OCI-LY1 (cell line): ENCODE results near the gene CMIP.

ENCODE experiments used
- H2AFZ ChIP-seq: fragments of 200-600 bp; sonication (generic), shearing (Covaris generic); 2 replicates; pipeline ENCODE4 v1.6.0; 2014; ENCODE audit warnings: antibody characterized with exemption, mild to moderate bottlenecking, low read length
- H3F3A ChIP-seq: fragments of 200-600 bp; sonication (generic), shearing (Covaris generic); 2 replicates; pipeline ENCODE4 v1.6.0; 2014; ENCODE audit warnings: mild to moderate bottlenecking, antibody characterized with exemption, low read length, moderate library complexity; ENCODE audit not compliant: insufficient read depth
- H3K27ac ChIP-seq: fragments of 200-600 bp; sonication (generic); 2 replicates; pipeline ENCODE4 v1.5.1; 2014; ENCODE audit warnings: low read length, mixed run types, mild to moderate bottlenecking, low read depth; ENCODE audit not compliant: poor library complexity, severe bottlenecking
- H3K27me3 ChIP-seq: fragments of 200-600 bp; sonication (generic); 2 replicates; pipeline ENCODE4 v1.6.0; 2014; ENCODE audit warnings: antibody characterized with exemption, mild to moderate bottlenecking, low read length, moderate library complexity; ENCODE audit not compliant: insufficient read depth
- H3K36me3 ChIP-seq: fragments of 200-600 bp; sonication (generic); 2 replicates; pipeline ENCODE4 v1.6.1; 2014; ENCODE audit warnings: mild to moderate bottlenecking, antibody characterized with exemption, low read length, moderate library complexity, mixed read lengths; ENCODE audit not compliant: insufficient read depth
- H3K4me1 ChIP-seq: fragments of 200-600 bp; sonication (generic); 2 replicates; pipeline ENCODE4 v1.5.1; 2014; ENCODE audit warnings: mild to moderate bottlenecking, low read length, moderate library complexity; ENCODE audit not compliant: insufficient read depth, severe bottlenecking
- H3K4me2 ChIP-seq: fragments of 200-600 bp; sonication (generic), shearing (Covaris generic); 2 replicates; pipeline ENCODE4 v1.6.1; 2014; ENCODE audit warnings: low read length
- H3K4me3 ChIP-seq: fragments of 200-600 bp; sonication (generic); 2 replicates; pipeline ENCODE4 v1.5.1; 2014; ENCODE audit warnings: low read length, low read depth, mild to moderate bottlenecking, mixed read lengths; ENCODE audit not compliant: poor library complexity, severe bottlenecking
- H3K79me2 ChIP-seq: fragments of 200-600 bp; shearing (Covaris generic); 2 replicates; pipeline ENCODE4 v1.6.1; 2016; ENCODE audit warnings: mixed run types, low read length, mixed read lengths; ENCODE audit not compliant: insufficient read depth
- H3K9ac ChIP-seq: fragments of 200-600 bp; sonication (generic), shearing (Covaris generic); 2 replicates; pipeline ENCODE4 v1.6.1; 2014; ENCODE audit warnings: mild to moderate bottlenecking, low read length, mixed read lengths
- H3K9me2 ChIP-seq: fragments of 200-600 bp; sonication (generic), shearing (Covaris generic); 2 replicates; pipeline ENCODE4 v1.6.1; 2014; ENCODE audit warnings: low read depth, mild to moderate bottlenecking, low read length, mixed read lengths
- H3K9me3 ChIP-seq: fragments of 200-600 bp; shearing (Covaris generic); 2 replicates; pipeline ENCODE4 v1.6.1; 2014; ENCODE audit warnings: low read length, mixed read lengths
- H4K20me1 ChIP-seq: fragments of 200-600 bp; sonication (generic), shearing (Covaris generic); 2 replicates; pipeline ENCODE4 v1.6.0; 2016; ENCODE audit warnings: mild to moderate bottlenecking, low read length; ENCODE audit not compliant: insufficient read depth
- EZH2 ChIP-seq: fragments of 200-600 bp; sonication (generic), shearing (Covaris generic); IDR thresholded peaks from 2 replicates; pipeline ENCODE4 v1.8.0; 2017; ENCODE audit warnings: borderline replicate concordance, mixed run types, mild to moderate bottlenecking, antibody characterized with exemption, low read length, moderate library complexity, mixed read lengths
- TF ChIP-seq, protein P1 (sequence below): fragments of 200-600 bp; sonication (generic), shearing (Covaris generic); IDR thresholded peaks from 2 replicates; pipeline ENCODE4 v1.5.1; 2017; ENCODE audit warnings: mild to moderate bottlenecking, antibody characterized with exemption, low read length, moderate library complexity, mixed read lengths

The CMIP gene

DNA sequence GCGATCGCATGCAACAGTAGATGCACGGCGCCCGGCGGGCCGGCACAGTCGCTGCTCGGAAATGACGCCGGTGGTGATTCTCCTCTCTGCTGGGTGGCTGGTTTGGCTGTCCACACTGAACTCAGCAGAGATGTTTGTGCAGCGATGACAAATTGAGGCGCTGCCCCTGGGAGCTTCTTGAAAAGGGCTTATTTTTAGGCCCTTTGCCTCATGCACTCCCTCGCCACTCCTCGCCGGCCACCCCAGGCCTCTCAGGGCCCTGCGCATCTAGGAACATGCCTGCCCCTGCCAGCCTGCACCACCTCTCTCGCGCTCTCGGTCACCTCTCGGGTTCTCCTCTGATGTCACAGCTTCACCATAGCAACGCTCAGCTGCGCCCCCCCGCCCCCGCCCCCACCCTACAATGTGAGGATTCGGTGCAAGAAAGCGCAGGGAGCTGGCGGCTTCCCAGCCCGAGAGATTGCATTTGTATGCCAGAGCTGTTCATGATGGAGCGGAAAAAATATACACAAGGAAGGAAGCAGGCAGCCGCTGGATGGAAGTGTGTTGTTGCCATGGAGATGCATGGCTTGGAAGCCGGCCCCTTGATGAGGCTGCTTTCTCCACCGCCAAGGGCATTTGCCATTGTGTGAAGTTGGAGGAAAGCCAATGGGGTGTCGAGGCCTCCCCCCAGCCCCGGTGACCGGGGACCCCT is 253.2 kb downstream of the CMIP start:
- no peak overlapping the region for H3K4me3 ChIP-seq
- H4K20me1 ChIP-seq, result no peaks in the 10 kb centered on the region
- TF ChIP-seq EZH2, result no peak
- TF ChIP-seq, protein P1, sequence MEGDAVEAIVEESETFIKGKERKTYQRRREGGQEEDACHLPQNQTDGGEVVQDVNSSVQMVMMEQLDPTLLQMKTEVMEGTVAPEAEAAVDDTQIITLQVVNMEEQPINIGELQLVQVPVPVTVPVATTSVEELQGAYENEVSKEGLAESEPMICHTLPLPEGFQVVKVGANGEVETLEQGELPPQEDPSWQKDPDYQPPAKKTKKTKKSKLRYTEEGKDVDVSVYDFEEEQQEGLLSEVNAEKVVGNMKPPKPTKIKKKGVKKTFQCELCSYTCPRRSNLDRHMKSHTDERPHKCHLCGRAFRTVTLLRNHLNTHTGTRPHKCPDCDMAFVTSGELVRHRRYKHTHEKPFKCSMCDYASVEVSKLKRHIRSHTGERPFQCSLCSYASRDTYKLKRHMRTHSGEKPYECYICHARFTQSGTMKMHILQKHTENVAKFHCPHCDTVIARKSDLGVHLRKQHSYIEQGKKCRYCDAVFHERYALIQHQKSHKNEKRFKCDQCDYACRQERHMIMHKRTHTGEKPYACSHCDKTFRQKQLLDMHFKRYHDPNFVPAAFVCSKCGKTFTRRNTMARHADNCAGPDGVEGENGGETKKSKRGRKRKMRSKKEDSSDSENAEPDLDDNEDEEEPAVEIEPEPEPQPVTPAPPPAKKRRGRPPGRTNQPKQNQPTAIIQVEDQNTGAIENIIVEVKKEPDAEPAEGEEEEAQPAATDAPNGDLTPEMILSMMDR, result no peak
- peaks cover 61% of the 10 kb centered on the region; the same call in 1 of the 2 replicates for H3K36me3 ChIP-seq
- no peak overlapping the region for H3K27ac ChIP-seq
- H3F3A ChIP-seq, result no peaks in the 10 kb centered on the region
- no peak overlapping the region for H2AFZ ChIP-seq
- no peaks in the 10 kb centered on the region for H3K9me2 ChIP-seq
- H3K9ac ChIP-seq, result no peak overlapping the region
- no peak overlapping the region for H3K4me2 ChIP-seq
- H3K9me3 ChIP-seq, result no peaks in the 10 kb centered on the region
- H3K79me2 ChIP-seq, result no peaks in the 10 kb centered on the region
- no peaks in the 10 kb centered on the region for H3K27me3 ChIP-seq
- peaks cover 46% of the 10 kb centered on the region for H3K4me1 ChIP-seq

DNA sequence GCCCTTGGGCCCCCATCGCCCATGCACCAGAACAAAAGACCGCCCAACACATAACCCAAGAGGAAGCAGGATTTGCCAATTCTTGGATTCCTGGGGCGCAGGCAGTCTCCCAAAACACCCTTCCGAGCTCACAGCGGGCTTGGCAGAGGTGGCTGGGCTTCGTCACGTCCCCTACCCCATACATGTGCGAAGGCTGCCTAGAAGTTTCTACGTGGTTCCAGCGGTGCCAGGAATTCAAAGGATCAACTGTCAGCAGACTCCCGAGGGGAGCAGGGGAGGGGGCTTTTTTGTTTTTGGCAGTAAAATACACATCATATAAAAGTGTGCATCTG is 253.7 kb downstream of the CMIP start:
- no peaks in the 10 kb centered on the region for H3K79me2 ChIP-seq
- no peaks in the 10 kb centered on the region for H4K20me1 ChIP-seq
- H3F3A ChIP-seq, result no peaks in the 10 kb centered on the region
- TF ChIP-seq, protein P1, result no peak
- TF ChIP-seq EZH2, result no peak
- no peaks in the 10 kb centered on the region for H3K9me2 ChIP-seq
- H3K9me3 ChIP-seq, result no peaks in the 10 kb centered on the region
- H3K27me3 ChIP-seq, result no peaks in the 10 kb centered on the region
- H3K4me2 ChIP-seq, result no peak overlapping the region
- H3K36me3 ChIP-seq, result peaks cover 61% of the 10 kb centered on the region; the same call in 1 of the 2 replicates
- no peak overlapping the region for H3K4me3 ChIP-seq
- no peak overlapping the region for H3K9ac ChIP-seq
- H3K27ac ChIP-seq, result no peak overlapping the region
- H3K4me1 ChIP-seq, result peaks cover 41% of the 10 kb centered on the region
- no peak overlapping the region for H2AFZ ChIP-seq

DNA sequence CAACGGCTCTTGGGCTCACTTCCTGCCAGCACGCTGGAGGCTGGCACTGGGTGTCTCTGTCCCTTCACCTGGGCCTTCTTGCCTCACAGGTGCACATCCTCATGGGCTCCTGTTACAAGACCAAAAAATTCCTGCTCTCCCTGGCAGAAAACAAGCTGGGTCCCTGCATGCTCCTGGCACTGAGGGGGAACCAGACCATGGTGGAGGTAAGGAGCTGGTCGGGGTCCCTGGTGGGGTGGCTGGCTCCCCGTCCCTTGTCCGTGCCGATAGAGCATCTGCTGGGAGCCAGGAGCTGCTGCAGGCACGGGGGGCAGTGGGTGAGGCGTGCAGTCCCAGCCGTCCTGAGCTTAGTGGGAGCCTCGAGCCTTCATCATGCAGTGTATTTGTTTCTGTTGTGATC is 255.0 kb downstream of the CMIP start:
- H3K4me1 ChIP-seq, result peaks cover 28% of the 10 kb centered on the region

More for the DNA sequence above, 255.0 kb downstream of the CMIP start:
- Histone ChIP-seq H3K36me3 (peaks cover 56% of the 10 kb centered on the region; the same call in 1 of the 2 replicates), H4K20me1 (no peaks in the 10 kb centered on the region), H3K9me2 (no peaks in the 10 kb centered on the region), H3K9ac (no peak overlapping the region), H3K27ac (peak overlapping the region; percentile 44), H3K4me3 (no peak overlapping the region), H2AFZ (no peak overlapping the region), H3K79me2 (no peaks in the 10 kb centered on the region), H3F3A (no peaks in the 10 kb centered on the region), H3K27me3 (no peaks in the 10 kb centered on the region), H3K4me2 (no peak overlapping the region), H3K9me3 (no peaks in the 10 kb centered on the region)
- TF ChIP-seq, protein P1, result no peak
- no peak for TF ChIP-seq EZH2
